Measurements from ENCODE around the gene LUZP2.

GRCh38 chr11:24496736-24497725 is at the start of gene LUZP2:
- no peak for TF ChIP-seq CTCF (IDR thresholded peaks at IDR 0.05)
- TF ChIP-seq POLR2AphosphoS5 (IDR thresholded peaks at IDR 0.05) = no peak
- TF ChIP-seq POLR2A (IDR thresholded peaks at IDR 0.05) = no peak
- no peak for TF ChIP-seq EP300 (IDR thresholded peaks at IDR 0.05)

All from gastroesophageal sphincter (tissue), 3 donors.